Astrocyte (in vitro differentiated cells and primary cell): Measurements from ENCODE around the gene SRPRB. TPM values are rescaled to one million over a fixed set of nuclear protein-coding genes. Genes with fewer than 3 reads are reported as not detected.

Experiments used
- DNase-seq: peaks from one replicate; pipeline ENCODE4 v3.0.0-alpha.2; 2010; ENCODE audit warnings: low read depth
- FAIRE-seq: peaks from 2 replicates; lab custom pipeline; 2011; peaks lifted over from hg19 to GRCh38; lab: Jason Lieb, UNC
- H2AFZ ChIP-seq: 2 replicates; pipeline ENCODE4 v1.6.0; 2012; ENCODE audit warnings: low read depth, low read length, inconsistent platforms
- H3K27ac ChIP-seq: 2 replicates; pipeline ENCODE4 v1.5.1; 2011; ENCODE audit warnings: low read depth, low read length, inconsistent platforms
- H3K27me3 ChIP-seq: 2 replicates; pipeline ENCODE4 v1.6.0; 2011; ENCODE audit warnings: low read length, inconsistent platforms; ENCODE audit not compliant: insufficient read depth
- H3K36me3 ChIP-seq: 2 replicates; pipeline ENCODE4 v1.5.1; 2011; ENCODE audit warnings: low read length, inconsistent platforms; ENCODE audit not compliant: insufficient read depth
- H3K4me1 ChIP-seq: 2 replicates; pipeline ENCODE4 v1.5.1; 2011; ENCODE audit warnings: low read length, inconsistent platforms; ENCODE audit not compliant: insufficient read depth
- H3K4me2 ChIP-seq: 2 replicates; pipeline ENCODE4 v1.6.0; 2012; ENCODE audit warnings: low read length, inconsistent platforms
- H3K4me3 ChIP-seq: 2 replicates; pipeline ENCODE4 v1.5.1; 2011; ENCODE audit warnings: low read depth, mild to moderate bottlenecking, low read length, inconsistent platforms; ENCODE audit not compliant: insufficient read depth
- H3K79me2 ChIP-seq: 2 replicates; pipeline ENCODE4 v1.6.0; 2012; ENCODE audit warnings: mild to moderate bottlenecking, low read length, inconsistent platforms; ENCODE audit not compliant: insufficient read depth
- H3K9ac ChIP-seq: 2 replicates; pipeline ENCODE4 v1.6.0; 2012; ENCODE audit warnings: mild to moderate bottlenecking, low read length, inconsistent platforms
- H3K9me3 ChIP-seq: 2 replicates; pipeline ENCODE4 v1.5.1; 2012; ENCODE audit warnings: low read depth, mild to moderate bottlenecking, low read length, inconsistent platforms; ENCODE audit not compliant: insufficient read depth
- H4K20me1 ChIP-seq: 2 replicates; pipeline ENCODE4 v1.6.0; 2012; ENCODE audit warnings: low read length, inconsistent platforms; ENCODE audit not compliant: insufficient read depth
- H3K27ac Mint-ChIP-seq: one replicate; pipeline ENCODE4 v1.8.0; 2021; ENCODE audit warnings: mild to moderate bottlenecking, mixed read lengths; ENCODE audit not compliant: unreplicated experiment
- H3K27me3 Mint-ChIP-seq: one replicate; pipeline ENCODE4 v1.8.0; 2021; ENCODE audit warnings: low read depth, mixed read lengths; ENCODE audit not compliant: unreplicated experiment
- H3K36me3 Mint-ChIP-seq: one replicate; pipeline ENCODE4 v1.8.0; 2021; ENCODE audit warnings: low read depth, mixed read lengths; ENCODE audit not compliant: unreplicated experiment
- H3K4me1 Mint-ChIP-seq: one replicate; pipeline ENCODE4 v1.8.0; 2021; ENCODE audit warnings: low read depth, mixed read lengths; ENCODE audit not compliant: unreplicated experiment
- H3K4me3 Mint-ChIP-seq: one replicate; pipeline ENCODE4 v1.8.0; 2021; ENCODE audit warnings: mild to moderate bottlenecking, moderate library complexity, mixed read lengths; ENCODE audit not compliant: unreplicated experiment
- H3K9me3 Mint-ChIP-seq: one replicate; pipeline ENCODE4 v1.8.0; 2021; ENCODE audit warnings: mild to moderate bottlenecking, mixed read lengths; ENCODE audit not compliant: unreplicated experiment
- CTCF ChIP-seq: IDR thresholded peaks from 2 replicates; pipeline ENCODE4 v1.5.1; 2011; ENCODE audit warnings: low read depth, mild to moderate bottlenecking, inconsistent platforms, low read length, moderate library complexity; ENCODE audit not compliant: insufficient read depth
- EZH2 ChIP-seq: IDR thresholded peaks from 2 replicates; pipeline ENCODE4 v1.6.1; 2012; ENCODE audit warnings: mild to moderate bottlenecking, low read length, inconsistent platforms; ENCODE audit not compliant: insufficient read depth
- total RNA-seq: library from RNA; stranded (reverse); gene quantifications from 2 replicates; pipeline ENCODE4 v1.2.1, GENCODE V29; 2021

The SRPRB gene
- total RNA-seq, 1 donor from 2014 or later = 83.8 TPM

- Mint-ChIP-seq H3K4me3 (no peak overlapping the region), H3K36me3 (peaks cover 28% of the 10 kb centered on the region), H3K27ac (no peak overlapping the region), H3K4me1 (peaks cover 11% of the 10 kb centered on the region), H3K27me3 (no peaks in the 10 kb centered on the region), H3K9me3 (no peaks in the 10 kb centered on the region)
- DNase-seq = no peak
- Histone ChIP-seq H3K9ac (no peak overlapping the region), H4K20me1 (peaks cover 4% of the 10 kb centered on the region), H3K4me3 (no peak overlapping the region), H3K79me2 (no peaks in the 10 kb centered on the region), H2AFZ (no peak overlapping the region), H3K27me3 (no peaks in the 10 kb centered on the region), H3K9me3 (no peaks in the 10 kb centered on the region), H3K27ac (no peak overlapping the region), H3K36me3 (no peaks in the 10 kb centered on the region), H3K4me1 (peaks cover 8% of the 10 kb centered on the region), H3K4me2 (no peak overlapping the region)
- TF ChIP-seq CTCF (no peak), EZH2 (no peak)
- no peak for FAIRE-seq
Observed at GRCh38 chr3:133840767-133841166, 35.2 kb downstream of the SRPRB start.

- DNase-seq = no peak
- FAIRE-seq = no peak
- H3K4me2 ChIP-seq = no peak overlapping the region
- H4K20me1 ChIP-seq = peaks cover 4% of the 10 kb centered on the region
- H3K9ac ChIP-seq = no peak overlapping the region
- no peak for TF ChIP-seq CTCF
- TF ChIP-seq EZH2 = no peak
- H3K36me3 ChIP-seq = no peaks in the 10 kb centered on the region
- no peak overlapping the region for H3K27ac ChIP-seq
- Mint-ChIP-seq H3K36me3 (peaks cover 28% of the 10 kb centered on the region), H3K4me3 (no peak overlapping the region), H3K27ac (no peak overlapping the region), H3K9me3 (no peaks in the 10 kb centered on the region), H3K4me1 (peaks cover 11% of the 10 kb centered on the region), H3K27me3 (no peaks in the 10 kb centered on the region)
- H3K9me3 ChIP-seq = no peaks in the 10 kb centered on the region
- peaks cover 8% of the 10 kb centered on the region for H3K4me1 ChIP-seq
- H3K4me3 ChIP-seq = no peak overlapping the region
- H3K79me2 ChIP-seq = no peaks in the 10 kb centered on the region
- H3K27me3 ChIP-seq = no peaks in the 10 kb centered on the region
- no peak overlapping the region for H2AFZ ChIP-seq
Observed at GRCh38 chr3:133841196-133841595, 35.6 kb downstream of the SRPRB start.

GRCh38 chr3:133842158-133842557, 36.5 kb downstream of the SRPRB start:
- Histone ChIP-seq H3K9me3 (no peaks in the 10 kb centered on the region), H3K9ac (no peak overlapping the region), H3K27me3 (no peaks in the 10 kb centered on the region), H3K36me3 (no peaks in the 10 kb centered on the region), H3K4me2 (no peak overlapping the region), H3K4me3 (no peak overlapping the region), H4K20me1 (peaks cover 4% of the 10 kb centered on the region), H3K4me1 (peaks cover 8% of the 10 kb centered on the region), H3K27ac (no peak overlapping the region), H3K79me2 (no peaks in the 10 kb centered on the region), H2AFZ (no peak overlapping the region)
- Mint-ChIP-seq H3K27me3 (no peaks in the 10 kb centered on the region), H3K36me3 (peaks cover 26% of the 10 kb centered on the region), H3K4me3 (no peak overlapping the region), H3K4me1 (peaks cover 11% of the 10 kb centered on the region), H3K27ac (no peak overlapping the region), H3K9me3 (no peaks in the 10 kb centered on the region)
- FAIRE-seq (no peak), DNase-seq (no peak)
- no peak for TF ChIP-seq EZH2
- TF ChIP-seq CTCF = no peak
